GM12864 (cell line): ENCODE data around the gene PGA3.

Experiments
- DNase-seq: peaks from one replicate; pipeline ENCODE4 v3.0.0-alpha.2; 2011; ENCODE audit warnings: low read depth
- H3K4me3 ChIP-seq: 2 replicates; pipeline ENCODE4 v1.5.1; 2011; ENCODE audit warnings: mild to moderate bottlenecking, low read depth, low read length, control low read depth
- CTCF ChIP-seq: IDR thresholded peaks from 2 replicates; pipeline ENCODE4 v1.5.1; 2011; ENCODE audit warnings: low read depth, mild to moderate bottlenecking, moderate library complexity, low read length, control low read depth, inconsistent platforms; ENCODE audit errors: missing control alignments

PGA3 gene

GRCh38 chr11:61186504-61186903, 16.8 kb upstream of the PGA3 start:
- no peak for DNase-seq
- no peak overlapping the region for H3K4me3 ChIP-seq
- TF ChIP-seq CTCF, result no peak

DNA sequence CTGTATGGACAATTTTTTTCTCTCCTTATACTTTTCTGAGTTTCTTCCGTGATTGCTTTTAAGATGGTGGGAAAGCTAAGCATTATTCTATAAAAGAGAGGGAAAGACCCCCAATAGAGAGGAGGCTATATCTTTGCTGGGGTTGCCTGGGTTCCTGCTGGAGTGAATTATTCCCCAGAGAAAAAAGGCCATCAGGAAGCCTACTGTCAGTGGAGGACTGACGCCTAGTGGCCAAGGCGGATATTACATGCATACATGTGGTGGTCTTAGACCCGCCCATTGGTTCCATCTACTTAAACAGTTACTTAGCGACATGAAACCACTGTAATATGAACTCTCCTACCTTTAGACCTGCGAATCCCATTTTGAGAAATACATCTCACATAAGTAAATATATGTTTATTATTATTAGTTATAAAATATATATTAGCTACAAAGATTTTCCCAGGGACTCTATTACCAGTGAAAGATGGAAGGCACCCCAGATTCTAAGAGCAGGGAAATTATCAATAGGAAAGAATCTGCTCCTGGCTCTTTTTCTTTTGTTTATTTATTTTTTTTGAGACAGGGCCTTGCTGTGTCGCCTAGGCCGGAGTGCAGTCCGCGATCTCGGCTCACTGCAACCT, 15.7 kb upstream of the PGA3 start:
- peak; percentile 95 for TF ChIP-seq CTCF
- H3K4me3 ChIP-seq, result no peak overlapping the region
- peak; percentile 69 for DNase-seq

- no peak overlapping the region for H3K4me3 ChIP-seq
- no peak for TF ChIP-seq CTCF
- DNase-seq, result no peak
Measured at GRCh38 chr11:61189933-61190332, 13.4 kb upstream of the PGA3 start.

- DNase-seq, result no peak
- H3K4me3 ChIP-seq, result no peak overlapping the region
- TF ChIP-seq CTCF, result no peak
Measured at GRCh38 chr11:61193596-61193995, 9.7 kb upstream of the PGA3 start.

DNA sequence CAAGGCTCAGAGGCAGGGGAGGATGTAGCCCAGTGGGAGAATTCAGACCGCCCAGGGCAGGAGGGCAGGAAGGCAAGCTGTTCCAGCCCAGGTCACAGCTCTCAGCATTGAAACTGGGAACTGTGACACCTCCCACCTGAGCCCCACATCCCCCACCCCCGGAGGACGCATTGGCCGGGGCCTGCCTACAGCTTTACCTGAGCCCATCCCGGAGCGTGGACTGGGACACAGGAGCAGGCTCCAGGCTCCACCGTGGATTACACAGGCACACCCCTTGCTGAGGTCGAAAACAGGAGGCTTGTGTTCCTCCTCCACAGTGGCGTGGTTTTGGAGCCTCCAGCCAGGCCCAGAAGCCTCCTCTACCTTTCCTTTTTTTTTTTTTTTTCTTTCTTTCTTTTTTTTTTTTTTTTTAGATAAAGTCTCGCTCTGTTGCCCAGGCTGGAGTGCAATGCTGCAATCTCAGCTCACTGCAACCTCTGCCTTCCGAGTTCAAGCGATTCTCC, 9.1 kb upstream of the PGA3 start:
- no peak for DNase-seq
- no peak for TF ChIP-seq CTCF

GRCh38 chr11:61194981-61195695, 8.2 kb upstream of the PGA3 start:
- TF ChIP-seq CTCF, result no peak
- DNase-seq, result no peak
- no peak overlapping the region for H3K4me3 ChIP-seq

More for the DNA sequence above, 9.1 kb upstream of the PGA3 start:
- H3K4me3 ChIP-seq, result no peak overlapping the region
